Tibial nerve (tissue), 4 donors: ENCODE data around the gene ATN1. TPM values are rescaled to one million over a fixed set of nuclear protein-coding genes. Genes with fewer than 3 reads are reported as not detected.
"Not testable (repeated sequence)": the region's sequence is repeated elsewhere in the genome, so short reads cannot be mapped to it uniquely, and the experiment has no call there.

Experiments
- DNase-seq, 2 donors: peaks; one replicate each; pipeline ENCODE4 v3.0.0-alpha.2; 2019; ENCODE audit warnings: low spot score in 2 of 2
- H3K27ac ChIP-seq, 4 donors: fragments of 200-600 bp; sonication (generic) in 3 of 4; one replicate each; pipeline ENCODE4 v1.5.1; 2017 to 2019; ENCODE audit warnings: mild to moderate bottlenecking in 1 of 4
- H3K27me3 ChIP-seq, 2 donors: fragments of 200-600 bp; sonication (generic) in 1 of 2; one replicate each; pipeline versions ENCODE4 v1.5.1 to v1.6.0; 2017 to 2019
- H3K36me3 ChIP-seq, 3 donors: fragments of 200-600 bp; sonication (generic); one replicate each; pipeline ENCODE4 v1.5.1; 2018 to 2019
- H3K4me1 ChIP-seq, 4 donors: fragments of 200-600 bp; sonication (generic) in 3 of 4; one replicate each; pipeline ENCODE4 v1.5.1; 2017 to 2019
- H3K4me3 ChIP-seq, 4 donors: fragments of 200-600 bp; sonication (generic) in 3 of 4; one replicate each; pipeline ENCODE4 v1.5.1; 2017 to 2019; ENCODE audit warnings: mild to moderate bottlenecking in 1 of 4, moderate library complexity in 1 of 4
- H3K9me3 ChIP-seq, 4 donors: fragments of 200-600 bp; sonication (generic) in 3 of 4; one replicate each; pipeline ENCODE4 v1.5.1; 2017 to 2019
- EP300 ChIP-seq, 2 donors: sonication (generic); formaldehyde crosslinking; IDR thresholded peaks; one replicate each; pipeline ENCODE4 v1.6.1; 2017; ENCODE audit warnings: antibody characterized with exemption in 2 of 2, mild to moderate bottlenecking in 1 of 2
- POLR2A ChIP-seq, 2 donors: fragments of 450-650 bp; IDR thresholded peaks; one replicate each; pipeline ENCODE4 v1.6.1; 2017; ENCODE audit warnings: antibody characterized with exemption in 2 of 2, mild to moderate bottlenecking in 2 of 2, moderate library complexity in 2 of 2
- WGBS, 2 donors: methylation state at CpG; one replicate each; pipeline ENCODE4 v1.1.5; 2018; 5-methylcytosine and 5-hydroxymethylcytosine counted together
- total RNA-seq, 4 donors: library from RNA; depleted of rRNA; stranded (reverse); fragments of >200 nt; gene quantifications; one replicate each; pipeline ENCODE4 v1.1.0, GENCODE V29; 2016
- TF ChIP-seq, protein P1 (sequence below), 5 experiments: fragments of 200-600 bp in 3 of 5; fragments of 450-650 bp in 2 of 5; sonication (generic) in 3 of 5; IDR thresholded peaks; one replicate each; pipeline ENCODE4 v1.5.1; 2016 to 2019; ENCODE audit warnings: antibody characterized with exemption in 5 of 5, mild to moderate bottlenecking in 3 of 5, moderate library complexity in 2 of 5

The ATN1 gene, protein sequence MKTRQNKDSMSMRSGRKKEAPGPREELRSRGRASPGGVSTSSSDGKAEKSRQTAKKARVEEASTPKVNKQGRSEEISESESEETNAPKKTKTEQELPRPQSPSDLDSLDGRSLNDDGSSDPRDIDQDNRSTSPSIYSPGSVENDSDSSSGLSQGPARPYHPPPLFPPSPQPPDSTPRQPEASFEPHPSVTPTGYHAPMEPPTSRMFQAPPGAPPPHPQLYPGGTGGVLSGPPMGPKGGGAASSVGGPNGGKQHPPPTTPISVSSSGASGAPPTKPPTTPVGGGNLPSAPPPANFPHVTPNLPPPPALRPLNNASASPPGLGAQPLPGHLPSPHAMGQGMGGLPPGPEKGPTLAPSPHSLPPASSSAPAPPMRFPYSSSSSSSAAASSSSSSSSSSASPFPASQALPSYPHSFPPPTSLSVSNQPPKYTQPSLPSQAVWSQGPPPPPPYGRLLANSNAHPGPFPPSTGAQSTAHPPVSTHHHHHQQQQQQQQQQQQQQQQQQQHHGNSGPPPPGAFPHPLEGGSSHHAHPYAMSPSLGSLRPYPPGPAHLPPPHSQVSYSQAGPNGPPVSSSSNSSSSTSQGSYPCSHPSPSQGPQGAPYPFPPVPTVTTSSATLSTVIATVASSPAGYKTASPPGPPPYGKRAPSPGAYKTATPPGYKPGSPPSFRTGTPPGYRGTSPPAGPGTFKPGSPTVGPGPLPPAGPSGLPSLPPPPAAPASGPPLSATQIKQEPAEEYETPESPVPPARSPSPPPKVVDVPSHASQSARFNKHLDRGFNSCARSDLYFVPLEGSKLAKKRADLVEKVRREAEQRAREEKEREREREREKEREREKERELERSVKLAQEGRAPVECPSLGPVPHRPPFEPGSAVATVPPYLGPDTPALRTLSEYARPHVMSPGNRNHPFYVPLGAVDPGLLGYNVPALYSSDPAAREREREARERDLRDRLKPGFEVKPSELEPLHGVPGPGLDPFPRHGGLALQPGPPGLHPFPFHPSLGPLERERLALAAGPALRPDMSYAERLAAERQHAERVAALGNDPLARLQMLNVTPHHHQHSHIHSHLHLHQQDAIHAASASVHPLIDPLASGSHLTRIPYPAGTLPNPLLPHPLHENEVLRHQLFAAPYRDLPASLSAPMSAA (N-terminal part only)
- 100 to 1,000 TPM in 3 of 4 donors, 10 to 100 TPM in 1; 92.2 to 260 (median 123) TPM for total RNA-seq

DNA sequence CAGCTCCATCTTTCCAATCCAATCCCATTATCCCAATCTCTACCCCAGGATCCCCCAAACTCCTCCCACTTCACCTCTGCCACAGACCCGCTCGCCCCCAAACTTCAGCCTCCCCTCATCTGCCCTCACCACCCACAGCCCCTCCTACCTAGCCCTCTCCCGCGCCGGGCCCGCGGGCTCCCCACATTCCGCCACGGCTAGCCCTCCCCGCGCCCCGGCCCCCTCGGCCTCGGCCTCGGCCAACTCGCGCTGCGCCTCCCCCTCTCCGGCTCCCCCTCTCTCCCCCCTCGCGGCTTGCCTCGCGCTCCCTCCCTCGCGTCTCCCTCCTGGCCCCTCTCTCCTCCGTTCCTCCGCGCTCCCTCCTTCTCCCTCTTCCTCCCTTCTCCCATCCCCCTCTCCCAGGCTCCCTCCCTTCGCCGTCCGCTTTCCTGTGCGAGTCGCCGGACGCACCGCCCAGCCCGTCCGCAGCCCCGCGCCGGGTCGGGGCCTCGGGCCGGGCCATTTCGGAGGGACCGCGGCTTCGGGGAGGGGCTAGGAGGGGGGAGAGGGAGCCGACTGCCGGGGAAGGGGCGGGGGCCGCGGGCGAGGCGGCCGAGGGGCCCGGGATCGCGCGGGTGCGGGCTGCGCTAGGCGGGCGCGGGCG, at the start of gene ATN1:
TSS of gene ATN1 (plus strand) at position 581 of the 643 bp plus-strand sequence. CDS start 6,043 bp downstream, outside the sequence.
- TF ChIP-seq POLR2A (IDR thresholded peaks at IDR 0.05) (peak in 1 of 2 donors; percentile 70), EP300 (IDR thresholded peaks at IDR 0.05) (peak in 1 of 2 donors; percentile 90)
- TF ChIP-seq, protein P1, sequence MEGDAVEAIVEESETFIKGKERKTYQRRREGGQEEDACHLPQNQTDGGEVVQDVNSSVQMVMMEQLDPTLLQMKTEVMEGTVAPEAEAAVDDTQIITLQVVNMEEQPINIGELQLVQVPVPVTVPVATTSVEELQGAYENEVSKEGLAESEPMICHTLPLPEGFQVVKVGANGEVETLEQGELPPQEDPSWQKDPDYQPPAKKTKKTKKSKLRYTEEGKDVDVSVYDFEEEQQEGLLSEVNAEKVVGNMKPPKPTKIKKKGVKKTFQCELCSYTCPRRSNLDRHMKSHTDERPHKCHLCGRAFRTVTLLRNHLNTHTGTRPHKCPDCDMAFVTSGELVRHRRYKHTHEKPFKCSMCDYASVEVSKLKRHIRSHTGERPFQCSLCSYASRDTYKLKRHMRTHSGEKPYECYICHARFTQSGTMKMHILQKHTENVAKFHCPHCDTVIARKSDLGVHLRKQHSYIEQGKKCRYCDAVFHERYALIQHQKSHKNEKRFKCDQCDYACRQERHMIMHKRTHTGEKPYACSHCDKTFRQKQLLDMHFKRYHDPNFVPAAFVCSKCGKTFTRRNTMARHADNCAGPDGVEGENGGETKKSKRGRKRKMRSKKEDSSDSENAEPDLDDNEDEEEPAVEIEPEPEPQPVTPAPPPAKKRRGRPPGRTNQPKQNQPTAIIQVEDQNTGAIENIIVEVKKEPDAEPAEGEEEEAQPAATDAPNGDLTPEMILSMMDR (IDR thresholded peaks at IDR 0.05), result peak in 1 of 5 experiments; percentile 10
- peak; percentile 66 to 78 for DNase-seq
- Histone ChIP-seq H3K36me3 (peaks cover 0 to 8% (median 0%) of the 10 kb centered on the region in 3 donors), H3K27me3 (no peaks in the 10 kb centered on the region), H3K4me1 (peaks cover 3 to 73% (median 46%) of the 10 kb centered on the region in 4 donors), H3K9me3 (no peaks in the 10 kb centered on the region), H3K27ac (peak within 1 kb of the TSS; percentile 96 to 99 (median 98)), H3K4me3 (peak within 1 kb of the TSS; percentile 78 to 96 (median 88))
- WGBS, 2 donors, result 1% methylated on average over 42 to 47 of the region's 66 CpGs

DNA sequence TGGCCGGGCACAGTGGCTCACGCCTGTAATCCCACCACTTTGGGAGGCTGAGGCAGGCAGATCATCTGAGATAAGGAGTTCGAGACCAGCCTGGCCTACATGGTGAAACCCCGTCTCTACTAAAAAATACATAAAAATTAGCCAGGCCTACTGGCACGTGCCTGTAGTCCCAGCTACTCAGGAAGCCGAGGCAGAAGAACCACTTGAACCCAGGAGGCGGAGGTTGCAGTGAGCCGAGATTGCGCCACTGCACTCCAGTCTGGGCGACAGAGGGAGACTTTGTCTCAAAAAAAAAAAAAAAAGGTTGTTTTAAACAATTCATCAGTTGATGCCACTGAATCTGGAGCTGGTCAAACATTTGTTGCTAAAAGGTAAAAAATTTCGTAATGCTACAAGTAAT, 47.9 kb upstream of the ATN1 start:
- peaks cover 0 to 17% (median 0%) of the 10 kb centered on the region in 3 donors for H3K36me3 ChIP-seq
- not testable (repeated sequence) for H3K4me3 ChIP-seq, DNase-seq, H3K27me3 ChIP-seq, H3K9me3 ChIP-seq, H3K4me1 ChIP-seq, H3K27ac ChIP-seq
- WGBS, 2 donors, result 79 to 80% methylated on average over 11 of the region's 11 CpGs

DNA sequence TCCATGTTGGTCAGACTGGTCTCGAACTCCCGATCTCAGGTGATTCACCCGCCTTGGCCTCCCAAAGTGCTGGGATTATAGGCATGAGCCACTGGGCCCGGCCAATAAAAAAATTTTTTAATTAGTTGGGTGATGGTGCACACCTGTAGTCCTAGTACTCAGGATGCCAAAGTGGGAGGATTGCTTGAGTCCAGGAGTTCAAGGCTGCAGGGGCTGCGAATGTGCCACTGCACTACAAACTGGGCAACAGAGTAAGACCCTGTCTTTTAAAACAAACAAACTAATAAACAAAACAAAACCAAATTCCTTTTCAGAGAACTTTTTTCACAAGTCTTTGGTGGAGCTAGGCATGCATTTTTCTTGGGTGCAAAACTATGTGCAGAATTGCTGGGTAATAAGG, 44.5 kb upstream of the ATN1 start:
- H3K4me3 ChIP-seq, result no peak overlapping the region
- TF ChIP-seq, protein P1 (IDR thresholded peaks at IDR 0.05), result no peak
- TF ChIP-seq POLR2A (IDR thresholded peaks at IDR 0.05), result no peak
- TF ChIP-seq EP300 (IDR thresholded peaks at IDR 0.05), result no peak

DNA sequence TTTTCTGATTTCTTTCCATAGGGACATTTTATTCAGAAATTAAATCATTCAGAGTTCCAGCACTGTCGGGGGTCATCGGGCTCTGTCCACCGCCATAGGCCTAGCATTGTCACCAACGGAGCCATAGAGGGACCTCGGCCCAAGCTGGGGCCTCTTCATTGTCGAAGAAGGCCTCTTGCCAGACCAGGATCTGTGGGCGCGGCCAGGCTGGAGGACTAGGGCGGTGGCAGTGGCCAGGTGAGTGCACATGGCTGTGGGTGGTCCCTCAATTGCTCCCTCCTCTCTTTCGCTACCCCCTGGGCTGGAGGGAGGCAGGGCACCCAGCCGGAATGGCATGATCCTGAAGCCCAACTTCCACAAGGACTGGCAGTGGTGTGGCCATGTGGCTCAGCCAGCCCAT, 44.1 kb upstream of the ATN1 start:
- 92 to 95% methylated on average over 9 to 11 of the region's 11 CpGs for WGBS, 2 donors
- TF ChIP-seq EP300 (IDR thresholded peaks at IDR 0.05), result no peak
- TF ChIP-seq, protein P1 (IDR thresholded peaks at IDR 0.05), result no peak
- TF ChIP-seq POLR2A (IDR thresholded peaks at IDR 0.05), result no peak
- no peak overlapping the region for H3K27ac ChIP-seq
- H3K36me3 ChIP-seq, result peaks cover 0 to 27% (median 0%) of the 10 kb centered on the region in 3 donors
- no peak for DNase-seq
- H3K27me3 ChIP-seq, result no peaks in the 10 kb centered on the region
- H3K9me3 ChIP-seq, result no peaks in the 10 kb centered on the region
- no peaks in the 10 kb centered on the region for H3K4me1 ChIP-seq
- H3K4me3 ChIP-seq, result no peak overlapping the region

More for the DNA sequence above, 44.5 kb upstream of the ATN1 start:
- peaks cover 0 to 27% (median 0%) of the 10 kb centered on the region in 3 donors for H3K36me3 ChIP-seq
- no peak for DNase-seq
- no peaks in the 10 kb centered on the region for H3K4me1 ChIP-seq
- H3K27me3 ChIP-seq, result no peaks in the 10 kb centered on the region
- 96 to 98% methylated on average over 5 of the region's 5 CpGs for WGBS, 2 donors
- no peak overlapping the region for H3K27ac ChIP-seq
- no peaks in the 10 kb centered on the region for H3K9me3 ChIP-seq

DNA sequence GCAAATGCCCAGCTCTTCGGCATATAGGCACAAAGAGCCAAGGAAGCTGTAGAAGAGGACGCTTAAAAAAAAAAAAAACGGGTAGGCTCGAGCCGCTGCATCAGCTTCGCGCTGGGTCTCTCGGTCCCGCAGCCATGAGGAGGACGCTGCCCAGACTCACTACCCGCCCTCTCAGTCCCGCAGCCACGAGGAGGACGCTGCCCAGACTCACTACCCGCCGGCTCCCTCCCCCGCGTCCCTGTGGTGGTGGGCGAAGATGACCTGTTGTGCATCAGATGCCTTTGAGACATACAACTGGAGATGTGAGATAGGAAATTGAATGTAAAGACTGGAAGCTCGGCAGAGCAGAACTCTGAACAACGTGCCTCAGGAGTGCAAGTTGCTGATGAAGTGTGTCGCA, 43.2 kb upstream of the ATN1 start:
- Histone ChIP-seq H3K27me3 (no peaks in the 10 kb centered on the region), H3K4me1 (no peaks in the 10 kb centered on the region), H3K27ac (peak overlapping the region in 1 of 4 donors; percentile 10), H3K36me3 (peaks cover 0 to 27% (median 0%) of the 10 kb centered on the region in 3 donors), H3K4me3 (no peak overlapping the region), H3K9me3 (no peaks in the 10 kb centered on the region)
- TF ChIP-seq, protein P1 (IDR thresholded peaks at IDR 0.05), result no peak
- TF ChIP-seq POLR2A (IDR thresholded peaks at IDR 0.05), result no peak
- TF ChIP-seq EP300 (IDR thresholded peaks at IDR 0.05), result no peak
- WGBS, 2 donors, result 62 to 67% methylated on average over 22 of the region's 22 CpGs
- no peak for DNase-seq

DNA sequence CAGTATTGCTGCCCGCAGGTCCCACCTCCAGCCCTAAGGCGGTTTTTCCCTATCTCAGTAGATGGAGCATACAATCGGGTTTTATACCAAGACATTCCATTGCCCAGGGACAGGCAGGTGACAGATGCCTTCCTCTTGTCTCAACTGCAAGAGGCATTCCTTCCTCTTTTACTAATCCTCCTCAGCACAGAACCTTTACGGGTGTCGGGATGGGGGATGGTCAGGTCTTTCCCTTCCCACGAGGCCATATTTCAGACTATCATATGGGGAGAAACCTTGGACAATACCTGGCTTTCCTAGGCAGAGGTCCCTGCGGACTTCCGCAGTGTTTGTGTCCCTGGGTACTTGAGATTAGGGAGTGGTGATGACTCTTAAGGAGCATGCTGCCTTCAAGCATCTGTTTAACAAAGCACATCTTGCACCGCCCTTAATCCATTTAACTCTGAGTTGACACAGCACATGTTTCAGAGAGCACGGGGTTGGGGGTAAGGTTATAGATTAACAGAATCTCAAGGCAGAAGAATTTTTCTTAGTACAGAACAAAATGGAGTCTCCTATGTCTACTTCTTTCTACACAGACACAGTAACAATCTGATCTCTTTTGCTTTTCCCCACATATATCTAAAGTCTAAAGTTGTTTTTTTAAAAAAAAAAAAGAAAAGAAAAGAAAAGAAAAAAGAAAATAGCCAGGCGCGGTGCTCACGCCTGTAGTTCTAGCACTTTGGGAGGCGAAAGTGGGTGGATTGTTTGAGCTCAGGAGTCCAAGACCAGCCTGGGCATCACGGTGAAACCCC, 41.4 kb upstream of the ATN1 start:
- H3K27me3 ChIP-seq, H3K4me3 ChIP-seq, DNase-seq, H3K9me3 ChIP-seq, H3K4me1 ChIP-seq, H3K27ac ChIP-seq: not testable (repeated sequence)
- WGBS, 2 donors, result 65 to 74% methylated on average over 10 to 13 of the region's 15 CpGs
- H3K36me3 ChIP-seq, result peaks cover 0 to 27% (median 0%) of the 10 kb centered on the region in 3 donors
